Right cardiac atrium (tissue), 5 donors: ENCODE data around the gene SLC41A2. TPM values are rescaled to one million over a fixed set of nuclear protein-coding genes. Genes with fewer than 3 reads are reported as not detected.

Experiments used
- ATAC-seq, 2 donors: fragments of 200-7000 bp; cut with Tn5 transposase; one replicate each; pipeline versions ENCODE4 v1.8.0 to v1.9.1; 2020; ENCODE audit warnings: moderate library complexity in 2 of 2, mild to moderate bottlenecking in 1 of 2
- DNase-seq, 3 donors: peaks; one replicate each; pipeline ENCODE4 v3.0.0-alpha.2; 2020
- H3K27ac ChIP-seq: one replicate; pipeline ENCODE4 v1.5.1; 2013; ENCODE audit warnings: mild to moderate bottlenecking, low read length, control low read depth, moderate library complexity
- H3K27me3 ChIP-seq: one replicate; pipeline ENCODE4 v1.6.1; 2013; ENCODE audit not compliant: control insufficient read depth, insufficient read depth
- H3K4me1 ChIP-seq: one replicate; pipeline ENCODE4 v1.6.1; 2013; ENCODE audit warnings: low read length; ENCODE audit not compliant: control insufficient read depth, insufficient read depth
- H3K4me3 ChIP-seq: one replicate; pipeline ENCODE4 v1.5.1; 2013; ENCODE audit warnings: low read length, control low read depth
- H3K9me3 ChIP-seq: one replicate; pipeline ENCODE4 v1.6.1; 2013; ENCODE audit warnings: low read length; ENCODE audit not compliant: control insufficient read depth
- WGBS: extraction: QIAGEN DNeasy Blood & Tissue Kit; methylation state at CpG from one replicate; pipeline ENCODE4 v1.1.7; 2013; 5-methylcytosine and 5-hydroxymethylcytosine counted together
- intact Hi-C, 4 donors: fragments of 100-400 bp; cut with DNase I; formaldehyde crosslinking; loops; one replicate each; pipeline versions ENCODE4 v1.11.0 to v1.14.0; 2022 to 2023
- long read RNA-seq, 4 donors: library from polyadenylated mRNA; unstranded; transcript quantifications; one replicate each; pipeline ENCODE4 v2.0.0, GENCODE V29; 2020 to 2021
- polyA plus RNA-seq: library from polyadenylated mRNA; stranded (reverse); fragments of 200-250 nt; gene quantifications from one replicate; pipeline ENCODE4 v1.2.3, GENCODE V29; 2013
- total RNA-seq, 4 donors: library from RNA; stranded (reverse); fragmentation: NEBNext Ultra II Directional; extraction: Animal tissue kit (Norgen Biotek cat#: 25700); gene quantifications; one replicate each; pipeline ENCODE4 v1.2.1, GENCODE V29; 2021
- donor health status: healthy with polysubstance abuse.
- donor health status: DM: no; HTN: yes; CAD: no.
- donor health status: DM: no; HTN: no; CAD: no.
- donor health status: DM: no; HTN: yes; CAD: no; lungs with severe emphysema.
- donor health status: DM: yes; HTN: yes; CAD: no.

The SLC41A2 gene
- 10 to 100 TPM in 2 of 4 donors, 1 to 10 TPM in 2; 7.2 to 15.7 (median 10.1) TPM for total RNA-seq
- 1.2 TPM for polyA plus RNA-seq
- long read RNA-seq, donor 1, partial matches to known transcripts: 0 of 7 reads
- long read RNA-seq, donor 1, other reads (novel, unspliced or antisense): 7 of 7 reads
- long read RNA-seq, donor 2, partial matches to known transcripts: 0 of 1 reads
- long read RNA-seq, donor 2, other reads (novel, unspliced or antisense): 1 of 1 reads
- long read RNA-seq, donor 3, partial matches to known transcripts: 0 of 10 reads
- long read RNA-seq, donor 3, other reads (novel, unspliced or antisense): 10 of 10 reads
- long read RNA-seq, donor 4, partial matches to known transcripts: 0 of 1 reads
- long read RNA-seq, donor 4, other reads (novel, unspliced or antisense): 1 of 1 reads

- no peaks in the 10 kb centered on the region for H3K9me3 ChIP-seq
- WGBS: under 1% methylated on average over 83 of the region's 83 CpGs
- intact Hi-C loops: no loop called here
Measured at GRCh38 chr12:104958001-104958804, at the start of gene SLC41A2. SLC41A2 (minus strand) TSS chr12:104958290; CDS start chr12:104928527, 29,763 bp downstream.

GRCh38 chr12:105001476-105001875, 43.4 kb upstream of the SLC41A2 start:
- Histone ChIP-seq H3K27me3 (no peaks in the 10 kb centered on the region), H3K4me1 (no peaks in the 10 kb centered on the region), H3K4me3 (no peak overlapping the region), H3K9me3 (no peaks in the 10 kb centered on the region), H3K27ac (no peak overlapping the region)
- DNase-seq: no peak
- intact Hi-C loops: no loop called here
- ATAC-seq: no peak

More at GRCh38 chr12:104958001-104958804, at the start of gene SLC41A2:
- ATAC-seq: peak; percentile 92 to 93
- Histone ChIP-seq H3K4me3 (peak within 1 kb of the TSS; percentile 93), H3K27ac (peak within 1 kb of the TSS; percentile 5), H3K4me1 (peaks cover 4% of the 10 kb centered on the region), H3K27me3 (no peaks in the 10 kb centered on the region)
- peak; percentile 81 to 91 (median 88) for DNase-seq

DNA sequence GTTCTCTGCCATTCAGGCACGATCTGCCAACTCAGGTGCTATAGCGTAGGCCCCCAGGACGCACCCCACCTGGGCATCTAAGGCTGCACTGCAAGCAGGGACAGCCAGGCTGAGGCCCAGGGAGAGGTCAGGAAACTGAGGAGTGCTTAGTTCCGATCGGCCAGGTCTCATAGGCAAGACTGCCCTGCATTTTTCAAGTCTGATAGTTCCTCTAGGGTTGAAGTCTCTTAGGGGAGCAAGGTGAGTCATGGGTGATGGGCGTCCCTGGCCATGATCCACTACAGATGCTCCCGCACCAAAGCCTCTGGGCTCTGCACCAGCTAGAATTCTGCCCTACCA, 41.2 kb upstream of the SLC41A2 start:
- no peak for DNase-seq

GRCh38 chr12:104998423-104999346, 40.6 kb upstream of the SLC41A2 start:
- Histone ChIP-seq H3K27ac (no peak overlapping the region), H3K4me3 (no peak overlapping the region), H3K27me3 (no peaks in the 10 kb centered on the region), H3K4me1 (no peaks in the 10 kb centered on the region), H3K9me3 (no peaks in the 10 kb centered on the region)
- intact Hi-C loops: no loop called here
- DNase-seq: peak in 1 of 3 donors; percentile 60
- WGBS: 82% methylated on average over 15 of the region's 15 CpGs
- ATAC-seq: peak in 1 of 2 donors; percentile 52

More for the DNA sequence above, 41.2 kb upstream of the SLC41A2 start:
- no peaks in the 10 kb centered on the region for H3K4me1 ChIP-seq
- no peaks in the 10 kb centered on the region for H3K9me3 ChIP-seq
- no peak overlapping the region for H3K4me3 ChIP-seq
- ATAC-seq: no peak
- intact Hi-C loops: no loop called here
- no peaks in the 10 kb centered on the region for H3K27me3 ChIP-seq
- no peak overlapping the region for H3K27ac ChIP-seq
- WGBS: 83% methylated on average over 7 of the region's 7 CpGs

DNA sequence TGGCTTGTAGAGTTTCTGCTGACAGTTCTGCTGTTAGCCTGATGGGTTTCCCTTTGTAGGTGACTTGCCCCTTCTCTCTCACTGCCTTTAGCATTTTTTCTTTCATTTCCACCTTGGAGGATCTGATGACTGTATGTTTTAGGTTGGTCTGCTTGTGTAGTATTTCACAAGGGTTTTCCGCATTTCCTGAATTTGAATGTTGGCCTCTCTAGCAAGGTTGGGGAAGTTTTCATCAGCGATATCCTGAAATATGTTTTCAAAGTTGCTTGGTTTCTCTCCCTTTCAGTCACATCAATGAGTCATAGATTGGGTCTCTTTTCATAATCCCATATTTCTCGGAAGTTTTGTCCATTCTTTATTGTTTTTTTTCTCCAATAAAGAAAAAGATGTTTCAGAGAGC, 39.5 kb upstream of the SLC41A2 start:
- DNase-seq (no peak), ATAC-seq (no peak)
- no peaks in the 10 kb centered on the region for H3K9me3 ChIP-seq
- intact Hi-C loops: no loop called here
- H3K4me3 ChIP-seq: no peak overlapping the region
- no peak overlapping the region for H3K27ac ChIP-seq
- WGBS: 88% methylated on average over 3 of the region's 3 CpGs
- no peaks in the 10 kb centered on the region for H3K27me3 ChIP-seq
- no peaks in the 10 kb centered on the region for H3K4me1 ChIP-seq

DNA sequence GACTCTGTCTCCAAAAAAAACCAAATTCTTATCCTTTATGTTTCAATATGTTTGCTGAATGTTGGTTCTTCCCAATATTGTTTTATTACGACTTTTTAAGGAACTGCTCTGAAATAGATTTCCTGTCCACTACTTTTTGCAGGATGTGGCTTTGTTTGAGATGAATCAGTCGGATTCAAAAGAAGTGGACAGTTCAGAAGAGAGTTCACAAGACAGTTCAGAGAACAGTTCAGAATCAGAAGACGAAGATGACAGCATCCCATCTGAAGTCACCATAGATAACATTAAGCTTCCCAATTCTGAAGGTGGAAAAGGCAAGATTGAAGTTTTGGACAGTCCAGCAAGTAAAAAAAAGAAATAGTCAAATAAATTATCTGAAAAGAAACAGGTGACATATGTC, 36.2 kb upstream of the SLC41A2 start:
- 61% methylated on average over 3 of the region's 3 CpGs for WGBS
- Histone ChIP-seq H3K4me3 (no peak overlapping the region), H3K27me3 (no peaks in the 10 kb centered on the region), H3K9me3 (no peaks in the 10 kb centered on the region), H3K27ac (no peak overlapping the region), H3K4me1 (no peaks in the 10 kb centered on the region)
- no peak for DNase-seq
- no peak for ATAC-seq
- intact Hi-C loops: no loop called here

DNA sequence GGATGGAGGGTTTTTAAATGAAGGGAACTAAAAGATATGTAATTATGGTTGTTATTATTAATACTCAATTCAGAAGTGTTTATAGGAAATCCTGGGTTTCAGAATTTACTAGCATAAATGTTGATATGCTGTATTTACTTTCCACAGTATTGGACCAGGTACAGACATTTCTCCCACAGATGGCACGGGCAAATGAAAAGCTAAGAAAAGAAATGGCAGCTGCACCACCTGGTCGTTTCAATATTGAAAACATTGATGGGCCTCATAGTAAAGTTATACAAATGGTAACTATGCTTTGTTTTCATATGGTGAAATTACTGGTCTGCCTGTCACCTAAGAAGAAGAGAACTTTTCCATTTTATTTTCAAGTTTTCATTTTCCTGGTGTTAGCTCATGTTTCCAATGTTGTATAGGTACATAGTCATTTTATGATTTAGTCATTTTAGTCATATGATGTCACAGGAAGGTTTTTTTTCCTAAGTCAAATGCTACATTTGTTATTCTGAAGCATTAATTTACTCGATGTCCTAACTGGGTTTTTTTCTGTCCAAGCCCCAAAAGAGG, 33.6 kb upstream of the SLC41A2 start:
- Histone ChIP-seq H3K27me3 (no peaks in the 10 kb centered on the region), H3K27ac (no peak overlapping the region), H3K4me3 (no peak overlapping the region), H3K9me3 (no peaks in the 10 kb centered on the region), H3K4me1 (no peaks in the 10 kb centered on the region)
- 87% methylated on average over 3 of the region's 3 CpGs for WGBS
- intact Hi-C loops: no loop called here
- no peak for DNase-seq
- ATAC-seq: no peak

DNA sequence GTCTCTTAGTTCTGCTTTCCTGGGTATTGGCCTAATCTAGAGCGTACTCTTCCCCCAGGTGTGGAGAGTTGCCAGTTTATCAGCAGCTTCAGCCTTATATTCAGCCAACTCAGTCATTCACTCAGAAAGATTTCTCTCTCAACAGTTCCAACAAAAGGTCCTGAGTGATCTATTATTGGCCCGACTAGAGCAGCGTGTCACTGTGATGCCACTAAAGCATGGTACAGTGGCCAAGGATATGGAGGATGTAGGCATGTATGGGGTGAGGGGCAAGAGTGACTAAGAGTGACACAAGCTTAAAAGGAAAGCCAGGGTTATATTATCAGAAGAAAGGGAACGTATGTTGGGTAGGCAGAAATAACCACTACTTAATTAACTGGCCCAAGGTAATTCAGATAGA, 32.9 kb upstream of the SLC41A2 start:
- no peaks in the 10 kb centered on the region for H3K27me3 ChIP-seq
- ATAC-seq: peak in 1 of 2 donors; percentile 25
- intact Hi-C loops: no loop called here
- no peak overlapping the region for H3K4me3 ChIP-seq
- H3K27ac ChIP-seq: no peak overlapping the region
- H3K9me3 ChIP-seq: no peaks in the 10 kb centered on the region
- no peak for DNase-seq
- no peaks in the 10 kb centered on the region for H3K4me1 ChIP-seq
- 79% methylated on average over 4 of the region's 4 CpGs for WGBS

- peak within 1 kb of the TSS; percentile 49 for H3K27ac ChIP-seq
- DNase-seq (peak; percentile 93 to 97 (median 96)), ATAC-seq (peak; percentile 100)
- no peaks in the 10 kb centered on the region for H3K27me3 ChIP-seq
- no peaks in the 10 kb centered on the region for H3K9me3 ChIP-seq
- H3K4me3 ChIP-seq: peak within 1 kb of the TSS; percentile 98
- under 1% methylated on average over 59 of the region's 59 CpGs for WGBS
- intact Hi-C loops: no loop called here
- H3K4me1 ChIP-seq: no peaks in the 10 kb centered on the region
Measured at GRCh38 chr12:104986022-104986941, 28.2 kb upstream of the SLC41A2 start, which contains the start of gene NOPCHAP1. NOPCHAP1 (plus strand) TSS chr12:104986316; CDS start chr12:104986353, 37 bp downstream.
